ENCODE data around the gene ENPP3. TPM values are rescaled to one million over a fixed set of nuclear protein-coding genes. Genes with fewer than 3 reads are reported as not detected.
A peak's percentile ranks its signal among the peaks of the same experiment; 100 is the strongest.

ENPP3 gene
- polyA plus RNA-seq, 1 experiment: 0.14 TPM

- Histone ChIP-seq H3K27me3 (ENCODE audit: control insufficient read depth, insufficient read depth, low read length) (no peaks in the 10 kb centered on the region), H3K4me3 (ENCODE audit: low read depth, low read length) (no peak overlapping the region), H3K9me3 (ENCODE audit: control insufficient read depth, insufficient read depth, low read length) (no peaks in the 10 kb centered on the region), H3K27ac (ENCODE audit: low read depth, low read length) (no peak overlapping the region)
- POLR2A ChIA-PET: no interaction called here
- DNase-seq (ENCODE audit: low read depth, low spot score): no peak
- CTCF ChIA-PET: interaction anchor here (0.6 to 3.0 kb wide), 3 partner anchors 31 to 780 kb away, joined by 3 to 13 read pairs (median 3); partner anchors contain the start of gene MED23
- peak; percentile 47 for TF ChIP-seq CTCF (IDR thresholded peaks at IDR 0.05; ENCODE audit: low read depth, low read length)
These were observed 39.7 kb upstream of the ENPP3 start for GRCh38 chr6:131597446-131597845.

GRCh38 chr6:131600716-131601115, 36.4 kb upstream of the ENPP3 start:
- no peak for TF ChIP-seq CTCF (IDR thresholded peaks at IDR 0.05; ENCODE audit: low read depth, low read length)
- H3K9me3 ChIP-seq (ENCODE audit: control insufficient read depth, insufficient read depth, low read length): no peaks in the 10 kb centered on the region
- H3K27me3 ChIP-seq (ENCODE audit: control insufficient read depth, insufficient read depth, low read length): no peaks in the 10 kb centered on the region
- CTCF ChIA-PET: interaction anchor here (0.6 to 6.5 kb wide), 2 partner anchors 27 to 1069 kb away, joined by 3 to 59 read pairs; partner anchors contain the start of gene MED23
- POLR2A ChIA-PET: no interaction called here
- H3K27ac ChIP-seq (ENCODE audit: low read depth, low read length): no peak overlapping the region
- no peak overlapping the region for H3K4me3 ChIP-seq (ENCODE audit: low read depth, low read length)
- DNase-seq (ENCODE audit: low read depth, low spot score): no peak

- H3K27ac ChIP-seq (ENCODE audit: low read depth, low read length): no peak overlapping the region
- CTCF ChIA-PET: interaction anchor here (0.6 to 6.5 kb wide), 4 partner anchors 11 to 695 kb away, joined by 3 to 59 read pairs (median 4); partner anchors contain the start of gene MED23
- DNase-seq (ENCODE audit: low read depth, low spot score): peak; percentile 84
- H3K4me3 ChIP-seq (ENCODE audit: low read depth, low read length): no peak overlapping the region
- POLR2A ChIA-PET: interaction anchor here (0.9 kb wide), 1 partner anchor 12 kb away, joined by 3 read pairs; no protein-coding TSS in a partner anchor
- TF ChIP-seq CTCF (IDR thresholded peaks at IDR 0.05; ENCODE audit: low read depth, low read length): no peak
- no peaks in the 10 kb centered on the region for H3K27me3 ChIP-seq (ENCODE audit: control insufficient read depth, insufficient read depth, low read length)
- H3K9me3 ChIP-seq (ENCODE audit: control insufficient read depth, insufficient read depth, low read length): no peaks in the 10 kb centered on the region
These were observed 34.3 kb upstream of the ENPP3 start for GRCh38 chr6:131602781-131603312.

GRCh38 chr6:131613296-131613925, 23.7 kb upstream of the ENPP3 start:
- CTCF ChIA-PET: interaction anchor here (0.9 to 3.8 kb wide), 3 partner anchors 12 to 666 kb away, joined by 3 to 42 read pairs (median 4); partner anchors contain the start of gene MED23
- TF ChIP-seq CTCF (IDR thresholded peaks at IDR 0.05; ENCODE audit: low read depth, low read length): no peak
- POLR2A ChIA-PET: no interaction called here
- Histone ChIP-seq H3K27me3 (ENCODE audit: control insufficient read depth, insufficient read depth, low read length) (no peaks in the 10 kb centered on the region), H3K9me3 (ENCODE audit: control insufficient read depth, insufficient read depth, low read length) (no peaks in the 10 kb centered on the region), H3K4me3 (ENCODE audit: low read depth, low read length) (no peak overlapping the region), H3K27ac (ENCODE audit: low read depth, low read length) (no peak overlapping the region)
- no peak for DNase-seq (ENCODE audit: low read depth, low spot score)

GRCh38 chr6:131615275-131615674, 21.8 kb upstream of the ENPP3 start:
- H3K9me3 ChIP-seq (ENCODE audit: control insufficient read depth, insufficient read depth, low read length): no peaks in the 10 kb centered on the region
- no peak for DNase-seq (ENCODE audit: low read depth, low spot score)
- POLR2A ChIA-PET: no interaction called here
- TF ChIP-seq CTCF (IDR thresholded peaks at IDR 0.05; ENCODE audit: low read depth, low read length): no peak
- no peaks in the 10 kb centered on the region for H3K27me3 ChIP-seq (ENCODE audit: control insufficient read depth, insufficient read depth, low read length)
- no peak overlapping the region for H3K27ac ChIP-seq (ENCODE audit: low read depth, low read length)
- H3K4me3 ChIP-seq (ENCODE audit: low read depth, low read length): no peak overlapping the region
- CTCF ChIA-PET: interaction anchor here (1.0 to 2.0 kb wide), 2 partner anchors 10 to 13 kb away, joined by 3 to 4 read pairs; partner anchors contain the start of gene MED23
